Measurements from ENCODE around the gene SPHKAP. TPM values are rescaled to one million over a fixed set of nuclear protein-coding genes. Genes with fewer than 3 reads are reported as not detected.
"Not testable (repeated sequence)": the region's sequence is repeated elsewhere in the genome, so short reads cannot be mapped to it uniquely, and the experiment has no call there.

SPHKAP gene
- total RNA-seq, 4 donors from 2014 or later: 0.08 to 0.48 TPM; not detected in 2

DNA sequence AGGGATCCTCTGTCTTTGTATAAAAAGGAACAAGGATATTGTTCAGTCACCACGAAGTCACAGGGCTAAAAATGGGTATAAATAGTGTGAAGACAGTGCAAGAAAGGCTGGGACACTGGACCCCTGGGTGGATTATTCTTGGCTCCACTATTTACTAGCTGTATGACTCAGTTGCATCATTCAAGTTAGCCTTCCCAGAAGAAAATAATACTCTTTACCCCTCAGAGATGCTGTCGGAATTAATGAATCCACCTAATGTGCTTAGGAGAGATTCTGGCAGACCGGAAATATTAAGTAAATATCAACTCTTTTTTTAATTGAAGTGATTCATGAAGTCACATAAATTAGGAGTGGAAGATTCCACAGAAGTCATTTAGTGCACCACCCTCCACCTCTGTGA, 98.9 kb downstream of the SPHKAP start:
- no peaks in the 10 kb centered on the region for H3K4me1 ChIP-seq
- H3K36me3 ChIP-seq: no peaks in the 10 kb centered on the region
- H3K4me3 ChIP-seq: no peak overlapping the region
- no peak for DNase-seq (ENCODE audit: low spot score in 2 of 2)
- no peak overlapping the region for H3K27ac ChIP-seq
- TF ChIP-seq POLR2A (IDR thresholded peaks at IDR 0.05) (no peak), CTCF (IDR thresholded peaks at IDR 0.05) (no peak), EP300 (IDR thresholded peaks at IDR 0.05) (no peak), POLR2AphosphoS5 (IDR thresholded peaks at IDR 0.05) (no peak)
- H3K27me3 ChIP-seq: no peaks in the 10 kb centered on the region
- WGBS: 71% methylated on average over 3 of the region's 3 CpGs
- H3K9me3 ChIP-seq: no peaks in the 10 kb centered on the region

DNA sequence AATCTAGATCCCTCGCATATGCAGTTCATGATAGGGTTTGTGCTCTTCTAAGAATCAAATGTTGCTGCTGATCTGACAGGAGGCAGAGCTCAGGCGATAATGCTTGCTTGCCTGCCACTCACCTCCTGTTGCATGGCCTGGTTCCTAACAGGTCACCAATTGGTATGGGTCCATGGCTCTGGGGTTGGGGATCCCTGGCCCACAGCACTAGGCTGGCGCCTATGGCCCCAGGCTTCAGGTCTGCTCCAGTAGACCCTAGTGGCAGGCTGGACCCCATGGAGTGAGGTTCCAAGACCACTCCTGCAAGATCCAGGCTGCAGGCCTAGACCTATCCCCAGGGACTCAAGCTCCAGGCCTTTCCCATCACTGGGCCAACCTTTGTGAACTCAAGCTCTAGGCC, 102.3 kb downstream of the SPHKAP start:
- Histone ChIP-seq H3K27me3 (no peaks in the 10 kb centered on the region), H3K27ac (no peak overlapping the region), H3K36me3 (no peaks in the 10 kb centered on the region), H3K9me3 (no peaks in the 10 kb centered on the region), H3K4me1 (no peaks in the 10 kb centered on the region), H3K4me3 (no peak overlapping the region)
- no peak for DNase-seq (ENCODE audit: low spot score in 2 of 2)
- WGBS: 100% methylated on average over 3 of the region's 3 CpGs
- TF ChIP-seq CTCF (IDR thresholded peaks at IDR 0.05): no peak
- no peak for TF ChIP-seq POLR2AphosphoS5 (IDR thresholded peaks at IDR 0.05)
- TF ChIP-seq POLR2A (IDR thresholded peaks at IDR 0.05): no peak
- TF ChIP-seq EP300 (IDR thresholded peaks at IDR 0.05): no peak

GRCh38 chr2:228076695-228077094, 104.8 kb downstream of the SPHKAP start:
- WGBS: 60% methylated on average over 1 of the region's 1 CpG
- H3K4me3 ChIP-seq; H3K36me3 ChIP-seq; H3K27me3 ChIP-seq; DNase-seq (ENCODE audit: low spot score in 2 of 2); H3K9me3 ChIP-seq; H3K27ac ChIP-seq; H3K4me1 ChIP-seq: not testable (repeated sequence)

DNA sequence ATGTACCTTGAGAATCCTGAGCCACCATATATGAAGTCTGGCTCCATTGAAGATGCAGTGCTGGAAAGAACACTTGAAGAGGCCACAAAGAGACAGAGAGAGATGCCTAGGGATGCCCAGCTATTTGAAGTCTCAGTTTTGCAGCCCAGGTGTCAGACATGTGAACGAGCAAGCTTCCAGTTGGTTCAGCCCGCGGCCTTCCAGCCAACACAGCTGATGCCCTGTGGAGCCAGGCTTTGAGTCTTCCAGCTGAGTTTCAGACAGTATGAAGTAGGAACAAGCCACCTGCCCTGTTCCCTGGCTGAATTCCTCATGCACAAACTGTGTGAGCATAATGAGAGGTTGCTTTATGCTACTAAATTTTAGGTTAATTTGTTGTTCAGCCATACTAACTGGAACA, 108.8 kb downstream of the SPHKAP start:
- Histone ChIP-seq H3K9me3 (no peaks in the 10 kb centered on the region), H3K27me3 (no peaks in the 10 kb centered on the region), H3K4me1 (no peaks in the 10 kb centered on the region), H3K36me3 (no peaks in the 10 kb centered on the region), H3K4me3 (no peak overlapping the region), H3K27ac (no peak overlapping the region)
- TF ChIP-seq POLR2A (IDR thresholded peaks at IDR 0.05) (no peak), POLR2AphosphoS5 (IDR thresholded peaks at IDR 0.05) (no peak), EP300 (IDR thresholded peaks at IDR 0.05) (no peak), CTCF (IDR thresholded peaks at IDR 0.05) (no peak)
- DNase-seq (ENCODE audit: low spot score in 2 of 2): no peak
- WGBS: 87% methylated on average over 3 of the region's 3 CpGs

- Histone ChIP-seq H3K27ac (no peak overlapping the region), H3K9me3 (no peaks in the 10 kb centered on the region), H3K27me3 (no peaks in the 10 kb centered on the region), H3K4me1 (no peaks in the 10 kb centered on the region), H3K36me3 (no peaks in the 10 kb centered on the region), H3K4me3 (no peak overlapping the region)
- TF ChIP-seq POLR2A (IDR thresholded peaks at IDR 0.05) (no peak), POLR2AphosphoS5 (IDR thresholded peaks at IDR 0.05) (no peak), EP300 (IDR thresholded peaks at IDR 0.05) (no peak), CTCF (IDR thresholded peaks at IDR 0.05) (no peak)
- WGBS: 52% methylated on average over 1 of the region's 1 CpG
- DNase-seq (ENCODE audit: low spot score in 2 of 2): no peak
These were observed 114.2 kb downstream of the SPHKAP start for GRCh38 chr2:228067309-228067708.

GRCh38 chr2:228066126-228066798, 115.2 kb downstream of the SPHKAP start:
- Histone ChIP-seq H3K9me3 (no peaks in the 10 kb centered on the region), H3K27me3 (no peaks in the 10 kb centered on the region), H3K36me3 (no peaks in the 10 kb centered on the region), H3K27ac (no peak overlapping the region), H3K4me1 (no peaks in the 10 kb centered on the region), H3K4me3 (no peak overlapping the region)
- TF ChIP-seq CTCF (IDR thresholded peaks at IDR 0.05): no peak
- no peak for TF ChIP-seq POLR2AphosphoS5 (IDR thresholded peaks at IDR 0.05)
- no peak for TF ChIP-seq POLR2A (IDR thresholded peaks at IDR 0.05)
- TF ChIP-seq EP300 (IDR thresholded peaks at IDR 0.05): no peak
- WGBS: 56% methylated on average over 5 of the region's 5 CpGs
- no peak for DNase-seq (ENCODE audit: low spot score in 2 of 2)

All from suprapubic skin (tissue), 4 donors.